Lung (tissue), 12 donors: Measurements from ENCODE around the gene TCF7. TPM values are rescaled to one million over a fixed set of nuclear protein-coding genes. Genes with fewer than 3 reads are reported as not detected.

Source experiments
- ATAC-seq: fragments of 200-7000 bp; cut with Tn5 transposase; one replicate; pipeline ENCODE4 v1.9.1; 2020; ENCODE audit warnings: moderate number of reproducible peaks; ENCODE audit not compliant: insufficient read depth, low FRiP score
- DNase-seq, 3 donors: peaks; one replicate each; pipeline ENCODE4 v3.0.0-alpha.2; 2013 to 2017
- H3K27ac ChIP-seq, 2 donors: one replicate each; pipeline ENCODE4 v1.5.1; 2013; ENCODE audit warnings: mild to moderate bottlenecking in 2 of 2, moderate library complexity in 2 of 2, control low read depth in 1 of 2, inconsistent platforms in 1 of 2, low read depth in 1 of 2, low read length in 1 of 2
- H3K27me3 ChIP-seq, 3 donors: one replicate each; pipeline ENCODE4 v1.5.1; 2013; ENCODE audit warnings: low read length in 2 of 3; ENCODE audit not compliant: control insufficient read depth in 3 of 3, insufficient read depth in 3 of 3
- H3K36me3 ChIP-seq, 4 donors: one replicate each; pipeline ENCODE4 v1.5.1; 2013; ENCODE audit warnings: low read length in 4 of 4, mild to moderate bottlenecking in 1 of 4, moderate library complexity in 1 of 4; ENCODE audit not compliant: control insufficient read depth in 4 of 4, insufficient read depth in 4 of 4
- H3K4me1 ChIP-seq, 5 donors: one replicate each; pipeline ENCODE4 v1.5.1; 2013; ENCODE audit warnings: low read length in 5 of 5, mild to moderate bottlenecking in 2 of 5, moderate library complexity in 1 of 5; ENCODE audit not compliant: control insufficient read depth in 5 of 5, insufficient read depth in 5 of 5
- H3K4me3 ChIP-seq: one replicate; pipeline ENCODE4 v1.5.1; 2013; ENCODE audit warnings: mild to moderate bottlenecking, control low read depth, moderate library complexity
- H3K9ac ChIP-seq, 2 donors: one replicate each; pipeline ENCODE4 v1.5.1; 2013; ENCODE audit warnings: low read length in 2 of 2, control low read depth in 1 of 2; ENCODE audit not compliant: insufficient read depth in 1 of 2
- H3K9me3 ChIP-seq, 4 donors: one replicate each; pipeline ENCODE4 v1.5.1; 2013; ENCODE audit warnings: low read length in 3 of 4, mild to moderate bottlenecking in 1 of 4, moderate library complexity in 1 of 4; ENCODE audit not compliant: control insufficient read depth in 4 of 4, insufficient read depth in 3 of 4
- CTCF ChIP-seq: IDR thresholded peaks from 2 replicates; pipeline ENCODE4 v1.5.1; 2012; ENCODE audit warnings: mild to moderate bottlenecking; ENCODE audit errors: control extremely low read depth, extremely low read depth
- WGBS, 2 donors: extraction: QIAGEN DNeasy Blood & Tissue Kit; methylation state at CpG; one replicate each; pipeline ENCODE4 v1.1.7; 2013; 5-methylcytosine and 5-hydroxymethylcytosine counted together
- polyA plus RNA-seq, 2 donors: library from polyadenylated mRNA; stranded (reverse); fragments of 200-250 nt; gene quantifications; one replicate each; pipeline ENCODE4 v1.2.1, GENCODE V29; 2013
- total RNA-seq, 2 donors: library from RNA; depleted of rRNA in 1 of 2; stranded (reverse); fragments of >200 nt in 1 of 2; gene quantifications; one replicate each; pipeline ENCODE4 v1.2.1, GENCODE V29; 2014 to 2021
- donor health status: control.
- donor health status: control.
- donor health status: Bipolar disorder and iron deficiency.
- donor health status: healthy.
- donor health status: DM: yes; HTN: yes; CAD: no.

Gene TCF7
- total and polyA plus RNA-seq, 4 donors: 2.9 to 6.0 (median 3.4) TPM

DNA sequence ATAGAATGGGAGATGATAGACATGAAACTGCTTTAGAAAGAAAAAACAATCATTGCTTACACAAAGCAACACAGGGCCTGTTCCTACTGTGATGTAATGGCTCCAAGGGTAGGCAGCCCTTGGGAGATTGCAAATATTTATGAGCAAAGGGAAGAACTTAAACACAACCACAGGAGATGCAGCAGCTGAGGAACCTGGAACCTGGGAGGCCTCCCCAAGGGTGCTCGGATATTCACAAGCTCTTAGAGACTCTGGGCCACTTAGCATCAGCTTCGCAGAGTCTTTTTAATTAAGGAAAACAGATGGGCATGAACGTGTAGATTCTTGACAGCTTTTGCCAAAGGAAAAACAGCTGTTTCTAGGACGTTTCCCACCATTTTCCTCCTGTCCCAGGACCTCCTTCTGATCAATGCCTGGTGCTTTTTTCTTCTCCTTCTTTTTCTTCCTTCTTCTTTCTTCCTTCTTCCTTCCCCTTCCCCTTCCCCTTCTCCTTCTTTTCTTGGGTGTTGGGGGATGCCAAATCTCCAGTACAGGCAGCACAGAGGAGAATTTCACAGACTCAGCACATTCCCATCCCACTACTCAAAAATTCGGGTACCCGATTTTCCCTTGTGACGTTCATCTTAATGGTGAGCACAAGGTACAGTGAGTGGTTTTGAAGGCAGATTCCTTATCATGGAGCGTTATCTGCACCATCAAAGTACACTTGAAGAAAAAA lies 28.1 kb upstream of the TCF7 start:
- 78 to 88% methylated on average over 8 of the region's 8 CpGs for WGBS, 2 donors
- no peak for TF ChIP-seq CTCF
- Histone ChIP-seq H3K4me1 (no peaks in the 10 kb centered on the region), H3K4me3 (no peak overlapping the region), H3K9me3 (no peaks in the 10 kb centered on the region), H3K27me3 (no peaks in the 10 kb centered on the region), H3K27ac (no peak overlapping the region), H3K9ac (no peak overlapping the region), H3K36me3 (no peaks in the 10 kb centered on the region)
- no peak for ATAC-seq
- DNase-seq: no peak

GRCh38 chr5:134086943-134087305 lies 27.6 kb upstream of the TCF7 start:
- no peak for DNase-seq
- Histone ChIP-seq H3K27ac (no peak overlapping the region), H3K36me3 (no peaks in the 10 kb centered on the region), H3K4me3 (no peak overlapping the region), H3K9ac (no peak overlapping the region), H3K4me1 (no peaks in the 10 kb centered on the region), H3K9me3 (no peaks in the 10 kb centered on the region), H3K27me3 (no peaks in the 10 kb centered on the region)
- no peak for ATAC-seq
- WGBS, 2 donors: 86 to 97% methylated on average over 12 of the region's 12 CpGs
- no peak for TF ChIP-seq CTCF

- Histone ChIP-seq H3K4me1 (no peaks in the 10 kb centered on the region), H3K27me3 (no peaks in the 10 kb centered on the region), H3K4me3 (no peak overlapping the region), H3K9me3 (no peaks in the 10 kb centered on the region), H3K27ac (no peak overlapping the region), H3K36me3 (no peaks in the 10 kb centered on the region), H3K9ac (no peak overlapping the region)
- TF ChIP-seq CTCF: no peak
- ATAC-seq (no peak), DNase-seq (no peak)
These were observed 26.2 kb upstream of the TCF7 start for GRCh38 chr5:134088291-134088690.

GRCh38 chr5:134088994-134089560 lies 25.4 kb upstream of the TCF7 start:
- no peak for ATAC-seq
- no peak overlapping the region for H3K27ac ChIP-seq
- H3K9me3 ChIP-seq: no peaks in the 10 kb centered on the region
- H3K36me3 ChIP-seq: no peaks in the 10 kb centered on the region
- H3K27me3 ChIP-seq: no peaks in the 10 kb centered on the region
- WGBS, 2 donors: 89 to 95% methylated on average over 5 of the region's 5 CpGs
- H3K4me3 ChIP-seq: no peak overlapping the region
- no peak for TF ChIP-seq CTCF
- DNase-seq: no peak
- H3K4me1 ChIP-seq: no peaks in the 10 kb centered on the region
- H3K9ac ChIP-seq: no peak overlapping the region
